ENCODE measurements around the gene SH3RF1.
"Not testable (repeated sequence)": the region's sequence is repeated elsewhere in the genome, so short reads cannot be mapped to it uniquely, and the experiment has no call there.

The SH3RF1 gene

GRCh38 chr4:169270810-169271691, at the start of gene SH3RF1:
TSS of gene SH3RF1 (minus strand) at chr4:169270956. CDS start at chr4:169269212, 1,744 bp downstream.
- DNase-seq: peak; percentile 5

DNA sequence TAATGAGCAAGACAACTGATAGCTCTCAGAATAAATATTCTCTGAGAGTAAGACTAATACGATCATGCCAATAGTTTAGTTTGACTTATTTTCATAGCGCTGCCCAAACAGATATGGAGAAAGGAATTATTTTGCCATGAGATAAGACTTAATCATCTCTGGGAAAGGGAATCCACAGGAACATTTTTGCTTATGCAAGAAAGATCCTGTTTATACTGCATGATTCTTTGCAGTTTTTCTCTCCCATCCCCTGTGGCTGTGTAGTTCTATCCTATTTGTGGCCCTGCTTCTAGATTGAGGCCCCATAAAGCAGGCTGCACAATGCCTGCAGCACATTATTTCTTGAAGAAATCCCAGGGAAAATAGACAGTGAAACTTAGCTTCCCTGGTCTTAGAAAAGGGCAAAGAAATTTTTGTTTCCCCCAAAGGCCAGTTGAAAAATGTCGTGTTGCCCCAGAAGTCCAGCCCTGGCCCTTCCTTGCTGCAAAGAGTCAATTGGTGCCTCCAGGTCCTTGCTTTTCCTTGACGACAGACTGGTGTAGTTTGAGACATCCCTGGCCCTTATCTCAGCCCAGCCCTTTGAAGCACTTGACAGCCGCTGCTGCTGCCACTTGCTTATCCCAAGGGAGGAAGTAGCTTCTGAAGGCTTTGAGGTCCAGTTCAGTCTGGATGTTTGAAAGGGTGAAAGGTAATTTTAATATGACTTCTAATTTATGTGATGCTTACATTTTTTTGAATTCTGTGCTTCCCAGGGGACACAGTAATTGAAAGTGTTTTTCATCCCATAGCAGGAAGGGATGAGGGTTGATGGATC, 45.0 kb upstream of the SH3RF1 start:
- peak; percentile 23 for DNase-seq

DNA sequence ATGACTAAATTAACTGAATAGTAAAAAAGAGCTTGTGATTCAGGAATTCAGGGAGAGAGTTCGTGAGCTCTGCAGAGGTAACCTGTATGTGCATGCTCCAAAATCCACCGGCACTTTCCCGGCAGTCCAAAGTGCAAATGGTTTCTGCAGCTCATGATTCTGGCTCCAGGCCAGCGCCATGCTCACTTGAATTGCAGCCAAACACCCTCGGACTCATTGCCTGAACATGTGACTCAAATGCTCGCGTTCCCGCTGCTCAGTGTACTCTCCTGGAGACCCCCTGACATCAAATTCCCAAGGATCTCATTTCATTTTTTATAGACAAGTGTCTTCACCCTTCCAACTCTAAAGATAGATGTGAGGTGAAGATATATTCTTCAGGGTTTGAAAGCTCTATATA, 44.1 kb upstream of the SH3RF1 start:
- peak; percentile 61 for DNase-seq

DNA sequence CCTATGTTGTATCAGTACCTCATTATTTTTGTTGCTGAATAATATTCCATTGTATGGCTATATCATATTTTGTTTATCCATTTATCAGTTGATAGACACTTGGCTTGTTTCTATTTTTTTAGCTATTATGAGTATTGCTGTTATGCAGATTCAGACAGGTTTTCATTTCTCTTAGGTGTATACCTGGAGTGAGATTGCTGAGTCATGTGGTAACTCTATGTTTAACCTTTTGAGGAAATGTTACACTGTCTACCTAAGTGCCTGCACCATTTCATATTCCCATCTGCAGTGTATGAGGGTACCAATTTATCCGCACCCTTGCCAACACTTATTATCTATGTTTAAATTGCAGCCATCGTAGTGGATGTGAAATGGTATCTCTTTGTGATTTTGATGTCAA, 43.0 kb upstream of the SH3RF1 start:
- no peak for DNase-seq

- DNase-seq: no peak
These were observed 42.1 kb upstream of the SH3RF1 start for GRCh38 chr4:169312690-169313422.

- no peak for DNase-seq
These were observed 41.0 kb upstream of the SH3RF1 start for GRCh38 chr4:169311643-169312365.

DNA sequence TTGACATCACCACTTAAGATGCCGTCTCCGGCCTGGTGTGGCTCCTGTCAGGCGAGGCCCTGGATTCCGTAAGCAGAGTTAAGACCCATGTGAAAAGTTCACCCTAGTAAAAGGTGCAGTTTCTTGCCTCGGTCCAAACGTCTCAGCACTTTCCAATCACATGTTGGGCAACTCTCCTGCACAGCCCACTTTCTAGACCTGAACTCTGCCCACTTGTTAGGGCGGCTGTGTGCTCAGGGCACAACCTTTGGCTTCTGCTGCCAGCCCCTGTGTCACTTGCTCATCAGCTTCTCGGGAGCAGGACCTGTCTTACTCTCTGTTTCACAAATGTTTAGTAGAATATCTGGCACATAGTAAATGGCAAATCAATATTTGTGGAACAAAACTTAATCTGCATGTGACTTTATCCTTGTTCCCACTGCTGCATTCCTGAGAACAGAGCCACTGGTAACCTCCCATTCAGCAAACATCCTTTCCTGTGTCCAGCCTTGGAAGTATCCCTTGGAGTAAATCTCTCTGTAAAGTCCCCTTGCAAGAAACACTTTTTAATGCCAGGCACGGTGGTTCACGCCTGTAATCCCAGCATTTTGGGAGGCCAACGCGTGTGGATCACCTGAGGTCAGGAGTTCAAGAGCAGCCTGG, 38.7 kb upstream of the SH3RF1 start:
- no peak for DNase-seq

DNA sequence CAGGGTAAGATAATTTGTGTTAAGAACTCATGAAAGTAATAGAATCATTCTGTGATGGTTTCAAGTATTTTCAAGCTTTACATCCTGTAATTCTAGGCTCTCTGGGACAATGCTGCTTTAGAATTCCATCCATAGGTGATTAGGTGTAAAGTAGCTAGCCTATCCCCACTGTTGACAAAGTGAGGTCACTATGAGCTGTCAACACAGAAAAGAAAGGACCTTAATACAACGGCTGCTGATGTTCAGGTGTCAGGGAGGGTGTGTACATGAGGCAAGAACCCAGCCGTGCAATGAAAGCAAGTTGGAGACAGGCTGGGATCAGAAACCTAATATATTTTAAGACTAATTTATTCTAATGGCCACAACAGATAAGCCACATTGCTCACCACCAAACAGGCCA, 36.8 kb upstream of the SH3RF1 start:
- no peak for DNase-seq

- DNase-seq: no peak
These were observed 34.9 kb upstream of the SH3RF1 start for GRCh38 chr4:169305651-169306050.

DNA sequence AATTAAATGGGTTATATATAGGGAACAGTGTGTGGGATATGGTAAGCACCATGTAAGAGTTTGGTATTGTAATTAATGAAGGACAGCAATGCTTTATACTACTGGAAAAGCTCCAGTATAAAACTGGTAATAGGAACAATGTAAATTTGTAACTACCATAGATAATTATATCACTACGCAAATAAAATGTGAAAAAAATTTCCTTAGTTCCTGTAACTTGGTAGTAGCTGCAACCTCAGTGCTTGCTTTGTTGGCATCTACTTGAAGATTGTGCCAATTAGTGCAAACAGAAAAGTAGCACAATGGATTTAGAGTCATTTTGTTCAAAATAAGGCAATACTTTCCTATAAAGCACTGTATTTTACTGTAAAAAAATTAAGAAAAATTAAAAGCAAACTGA, 34.4 kb upstream of the SH3RF1 start:
- no peak for DNase-seq

GRCh38 chr4:169295822-169296221, 25.1 kb upstream of the SH3RF1 start:
- no peak for DNase-seq

GRCh38 chr4:169293343-169294176, 22.8 kb upstream of the SH3RF1 start:
- DNase-seq: no peak

DNA sequence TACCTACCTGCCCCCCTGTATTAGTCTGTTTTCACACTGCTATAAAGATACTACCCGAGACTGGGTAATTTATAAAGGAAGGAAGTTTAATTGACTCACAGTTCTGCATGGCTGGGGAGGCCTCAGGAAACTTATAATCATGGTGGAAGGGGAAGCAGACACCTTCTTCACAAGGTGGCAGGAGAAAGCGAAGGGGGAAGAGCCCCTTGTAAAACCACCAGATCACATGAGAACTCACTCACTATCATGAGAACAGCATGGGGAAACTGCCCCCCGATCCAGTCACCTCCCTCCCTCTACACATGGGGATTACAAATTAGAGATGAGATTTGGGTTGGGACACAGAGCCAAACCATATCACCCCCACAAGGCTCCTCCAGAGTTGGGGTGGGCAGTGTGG, 17.2 kb upstream of the SH3RF1 start:
- not testable (repeated sequence) for DNase-seq

- DNase-seq: no peak
These were observed 16.0 kb upstream of the SH3RF1 start for GRCh38 chr4:169286562-169287301.

GRCh38 chr4:169283114-169283509, 12.4 kb upstream of the SH3RF1 start:
- DNase-seq: no peak

- DNase-seq: no peak
These were observed 11.8 kb upstream of the SH3RF1 start for GRCh38 chr4:169282429-169283113.

- DNase-seq: no peak
These were observed 8.4 kb upstream of the SH3RF1 start for GRCh38 chr4:169279108-169279507.

- no peak for DNase-seq
These were observed 7.9 kb upstream of the SH3RF1 start for GRCh38 chr4:169278624-169279023.

DNA sequence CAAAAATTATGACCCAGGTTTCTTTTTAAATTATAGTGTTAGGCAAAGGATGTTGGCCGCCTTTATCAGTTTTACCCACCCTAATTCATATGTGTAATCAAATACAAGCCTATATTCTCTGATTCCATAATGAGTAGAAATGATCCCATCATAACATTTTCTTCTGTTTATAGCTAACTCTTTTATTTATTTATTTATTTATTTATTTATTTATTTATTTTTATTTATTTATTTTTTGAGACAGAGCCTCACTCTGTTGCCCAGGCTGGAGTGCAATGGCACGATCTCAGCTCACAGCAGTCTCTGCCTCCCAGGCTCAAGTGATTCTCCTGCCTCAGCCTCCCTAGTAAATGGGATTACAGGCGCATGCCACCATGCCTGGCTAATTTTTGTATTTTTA, 7.1 kb upstream of the SH3RF1 start:
- not testable (repeated sequence) for DNase-seq

- DNase-seq: no peak
These were observed 4.4 kb upstream of the SH3RF1 start for GRCh38 chr4:169275180-169275579.

All from DMS79 treated with DMSO at 0.1 percent for 48 hours (cell line).